ENCODE measurements around the gene PEG3.

GRCh38 chr19:56835401-56835800, 5.1 kb downstream of the PEG3 start:
- TF ChIP-seq CTCF (conservative IDR thresholded peaks at IDR 0.05; ENCODE audit: low read depth, low read length): no peak
- TF ChIP-seq EZH2 (IDR thresholded peaks at IDR 0.05; ENCODE audit: borderline replicate concordance, low read depth, low read length, poor library complexity, severe bottlenecking): no peak

Data from A673 (cell line).